ENCODE measurements around the gene CA9. TPM values are rescaled to one million over a fixed set of nuclear protein-coding genes. Genes with fewer than 3 reads are reported as not detected.
A peak's percentile ranks its signal among the peaks of the same experiment; 100 is the strongest.

Gene CA9
- total and polyA plus RNA-seq, 9 of the 15 experiments (the other 6 are each of a cell fraction or from before 2014, with no cell fraction given), result 0.15 to 10.6 (median 0.60) TPM; not detected in 4

DNA sequence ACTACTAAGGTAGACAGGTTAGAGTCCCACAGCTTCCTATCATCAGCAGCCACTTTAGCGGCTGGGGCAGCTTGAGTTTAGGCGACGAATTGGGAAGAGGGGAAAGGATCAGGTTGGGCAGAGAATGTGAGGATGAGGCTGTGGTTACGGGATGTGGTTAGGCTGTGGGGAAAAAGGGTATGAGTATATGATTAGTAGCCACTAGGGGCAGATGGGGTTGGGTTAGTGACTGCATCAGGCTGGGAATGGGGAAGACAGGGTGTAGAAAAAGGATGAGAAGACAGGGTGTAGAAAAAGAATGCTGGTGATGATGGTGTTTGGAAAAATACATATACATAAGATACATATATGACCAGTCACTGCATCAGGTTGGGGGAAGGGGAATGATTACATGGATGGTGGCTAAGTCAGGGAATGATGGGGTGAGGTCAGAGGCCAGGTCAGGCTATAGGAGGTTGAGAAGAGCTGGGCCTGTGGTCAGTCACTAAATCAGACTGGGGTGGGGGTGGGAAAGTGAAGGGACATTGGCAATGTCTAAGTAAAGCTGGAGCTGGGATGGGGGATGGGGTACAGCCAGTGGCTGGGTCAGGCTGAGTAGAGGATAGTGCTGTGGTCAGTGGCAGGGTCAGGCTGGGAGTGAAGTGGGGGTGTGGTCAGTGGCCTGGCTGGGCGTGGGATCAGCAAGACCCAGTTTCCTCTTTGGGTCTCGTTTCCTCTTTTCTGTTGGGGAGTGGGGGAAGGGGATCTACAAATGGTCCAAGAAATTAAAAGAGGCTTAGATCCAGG lies 56.2 kb downstream of the CA9 start (continued):
- TF ChIP-seq, protein P1, sequence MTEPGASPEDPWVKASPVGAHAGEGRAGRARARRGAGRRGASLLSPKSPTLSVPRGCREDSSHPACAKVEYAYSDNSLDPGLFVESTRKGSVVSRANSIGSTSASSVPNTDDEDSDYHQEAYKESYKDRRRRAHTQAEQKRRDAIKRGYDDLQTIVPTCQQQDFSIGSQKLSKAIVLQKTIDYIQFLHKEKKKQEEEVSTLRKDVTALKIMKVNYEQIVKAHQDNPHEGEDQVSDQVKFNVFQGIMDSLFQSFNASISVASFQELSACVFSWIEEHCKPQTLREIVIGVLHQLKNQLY (CRISPR knock-in tag; conservative IDR thresholded peaks at IDR 0.05), result no peak
- TF ChIP-seq ZNF766 (CRISPR knock-in tag; conservative IDR thresholded peaks at IDR 0.05) (no peak), OTX1 (CRISPR knock-in tag; IDR thresholded peaks at IDR 0.05) (0 out of 2 replicates have a peak, but pooled peaks have one; percentile 3), ZC3H8 (IDR thresholded peaks at IDR 0.05) (no peak), ZBTB17 (CRISPR knock-in tag; IDR thresholded peaks at IDR 0.05) (0 out of 2 replicates have a peak, but pooled peaks have one; percentile 24), ETS2 (tag; IDR thresholded peaks at IDR 0.05; ENCODE audit: borderline replicate concordance, poor library complexity, severe bottlenecking) (no peak), XRCC4 (IDR thresholded peaks at IDR 0.05; ENCODE audit: extremely low read depth, insufficient read depth, insufficient read length) (no peak), SREBF1 (IDR thresholded peaks at IDR 0.05; ENCODE audit: borderline replicate concordance, low read depth, low read length) (no peak), KAT7 (CRISPR knock-in tag; IDR thresholded peaks at IDR 0.05; ENCODE audit: borderline replicate concordance) (no peak), ZNF644 (tag; IDR thresholded peaks at IDR 0.05; ENCODE audit: low read depth) (no peak), SETDB1 (IDR thresholded peaks at IDR 0.05; ENCODE audit: low read length) (no peak), CREM (IDR thresholded peaks at IDR 0.05; ENCODE audit: low read depth) (peak; percentile 54), TEAD2 (tag; IDR thresholded peaks at IDR 0.05) (no peak), RFX7 (CRISPR knock-in tag; IDR thresholded peaks at IDR 0.05) (no peak), RBFOX2 (IDR thresholded peaks at IDR 0.05; ENCODE audit: low read depth, low read length) (peak; percentile 28; the same call in 1 of the 2 replicates), PYGO2 (tag; IDR thresholded peaks at IDR 0.05) (no peak), GTF2F1 (IDR thresholded peaks at IDR 0.05; ENCODE audit: low read depth, low read length) (no peak), MYC (IDR thresholded peaks at IDR 0.05; ENCODE audit: low read depth, low read length) (no peak), MYC (CRISPR knock-in tag; IDR thresholded peaks at IDR 0.05; ENCODE audit: borderline replicate concordance, low read depth) (no peak), CBFA2T2 (conservative IDR thresholded peaks at IDR 0.05) (no peak), ZNF140 (CRISPR knock-in tag; IDR thresholded peaks at IDR 0.05) (no peak), BRD4 (IDR thresholded peaks at IDR 0.05) (no peak), PTTG1 (tag; IDR thresholded peaks at IDR 0.05; ENCODE audit: low read depth) (no peak)
- TF ChIP-seq, protein P2, sequence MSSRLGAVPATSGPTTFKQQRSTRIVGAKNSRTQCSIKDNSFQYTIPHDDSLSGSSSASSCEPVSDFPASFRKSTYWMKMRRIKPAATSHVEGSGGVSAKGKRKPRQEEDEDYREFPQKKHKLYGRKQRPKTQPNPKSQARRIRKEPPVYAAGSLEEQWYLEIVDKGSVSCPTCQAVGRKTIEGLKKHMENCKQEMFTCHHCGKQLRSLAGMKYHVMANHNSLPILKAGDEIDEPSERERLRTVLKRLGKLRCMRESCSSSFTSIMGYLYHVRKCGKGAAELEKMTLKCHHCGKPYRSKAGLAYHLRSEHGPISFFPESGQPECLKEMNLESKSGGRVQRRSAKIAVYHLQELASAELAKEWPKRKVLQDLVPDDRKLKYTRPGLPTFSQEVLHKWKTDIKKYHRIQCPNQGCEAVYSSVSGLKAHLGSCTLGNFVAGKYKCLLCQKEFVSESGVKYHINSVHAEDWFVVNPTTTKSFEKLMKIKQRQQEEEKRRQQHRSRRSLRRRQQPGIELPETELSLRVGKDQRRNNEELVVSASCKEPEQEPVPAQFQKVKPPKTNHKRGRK (tag; IDR thresholded peaks at IDR 0.05), result no peak
- TF ChIP-seq, protein P3, sequence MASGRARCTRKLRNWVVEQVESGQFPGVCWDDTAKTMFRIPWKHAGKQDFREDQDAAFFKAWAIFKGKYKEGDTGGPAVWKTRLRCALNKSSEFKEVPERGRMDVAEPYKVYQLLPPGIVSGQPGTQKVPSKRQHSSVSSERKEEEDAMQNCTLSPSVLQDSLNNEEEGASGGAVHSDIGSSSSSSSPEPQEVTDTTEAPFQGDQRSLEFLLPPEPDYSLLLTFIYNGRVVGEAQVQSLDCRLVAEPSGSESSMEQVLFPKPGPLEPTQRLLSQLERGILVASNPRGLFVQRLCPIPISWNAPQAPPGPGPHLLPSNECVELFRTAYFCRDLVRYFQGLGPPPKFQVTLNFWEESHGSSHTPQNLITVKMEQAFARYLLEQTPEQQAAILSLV (tag; IDR thresholded peaks at IDR 0.05), result no peak
- TF ChIP-seq, protein P4, sequence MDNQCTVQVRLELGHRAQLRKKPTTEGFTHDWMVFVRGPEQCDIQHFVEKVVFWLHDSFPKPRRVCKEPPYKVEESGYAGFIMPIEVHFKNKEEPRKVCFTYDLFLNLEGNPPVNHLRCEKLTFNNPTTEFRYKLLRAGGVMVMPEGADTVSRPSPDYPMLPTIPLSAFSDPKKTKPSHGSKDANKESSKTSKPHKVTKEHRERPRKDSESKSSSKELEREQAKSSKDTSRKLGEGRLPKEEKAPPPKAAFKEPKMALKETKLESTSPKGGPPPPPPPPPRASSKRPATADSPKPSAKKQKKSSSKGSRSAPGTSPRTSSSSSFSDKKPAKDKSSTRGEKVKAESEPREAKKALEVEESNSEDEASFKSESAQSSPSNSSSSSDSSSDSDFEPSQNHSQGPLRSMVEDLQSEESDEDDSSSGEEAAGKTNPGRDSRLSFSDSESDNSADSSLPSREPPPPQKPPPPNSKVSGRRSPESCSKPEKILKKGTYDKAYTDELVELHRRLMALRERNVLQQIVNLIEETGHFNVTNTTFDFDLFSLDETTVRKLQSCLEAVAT (IDR thresholded peaks at IDR 0.05), result peak; percentile 84 to 95

All from K562 (cell line).